ENCODE data around the gene PRSS8. TPM values are rescaled to one million over a fixed set of nuclear protein-coding genes. Genes with fewer than 3 reads are reported as not detected.

The PRSS8 gene
- total RNA-seq, 2 experiments from 2014 or later: not detected

GRCh38 chr16:31134091-31134571, 1.4 kb downstream of the PRSS8 start:
- no peaks in the 10 kb centered on the region for H3K9me3 Mint-ChIP-seq (ENCODE audit: insufficient read depth)
- H3K36me3 Mint-ChIP-seq (ENCODE audit: low read depth): peaks cover 7% of the 10 kb centered on the region
- no peaks in the 10 kb centered on the region for H3K4me1 Mint-ChIP-seq (ENCODE audit: low read depth)
- no peak overlapping the region for H3K27ac Mint-ChIP-seq
- no peaks in the 10 kb centered on the region for H3K27me3 Mint-ChIP-seq (ENCODE audit: low read depth)
- H3K4me3 Mint-ChIP-seq: no peak overlapping the region
- ATAC-seq: no peak
- ChIA-PET CTCF (no interaction called here), POLR2A (interaction anchor here (1.6 kb wide), 1 partner anchor 17 kb away, joined by 4 read pairs; the partner anchor contains the start of gene KAT8)
- DNase-seq: no peak

DNA sequence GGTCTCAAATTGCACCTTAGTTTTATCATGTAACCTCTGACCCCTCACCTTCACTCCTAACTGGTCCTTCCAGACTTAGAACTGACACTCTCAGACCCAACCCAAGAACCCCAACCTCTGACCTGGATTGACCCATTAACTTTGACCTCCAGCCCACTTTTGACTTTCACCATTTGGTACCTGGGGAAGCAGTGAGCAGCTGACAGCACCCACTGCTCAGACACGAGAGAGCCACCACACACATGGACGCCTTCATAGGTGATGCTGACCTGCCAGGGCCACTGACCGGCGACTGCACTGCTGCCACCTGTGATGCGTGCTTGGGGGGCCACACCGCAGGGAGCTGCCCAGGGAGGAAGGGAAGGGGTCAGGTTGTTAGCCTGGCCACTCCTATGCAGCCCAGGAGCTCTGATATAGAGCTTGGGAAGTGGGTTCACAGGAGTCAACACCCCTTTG, 2.5 kb downstream of the PRSS8 start:
- peaks cover 5% of the 10 kb centered on the region for H3K4me1 Mint-ChIP-seq (ENCODE audit: low read depth)
- H3K4me3 Mint-ChIP-seq: no peak overlapping the region
- H3K9me3 Mint-ChIP-seq (ENCODE audit: insufficient read depth): no peaks in the 10 kb centered on the region
- ChIA-PET POLR2A (no interaction called here), CTCF (interaction anchor here (1.0 kb wide), 1 partner anchor 9 kb away, joined by 3 read pairs; no protein-coding TSS in a partner anchor)
- H3K27ac Mint-ChIP-seq: no peak overlapping the region
- H3K36me3 Mint-ChIP-seq (ENCODE audit: low read depth): peaks cover 13% of the 10 kb centered on the region
- no peaks in the 10 kb centered on the region for H3K27me3 Mint-ChIP-seq (ENCODE audit: low read depth)
- DNase-seq: no peak
- no peak for ATAC-seq

DNA sequence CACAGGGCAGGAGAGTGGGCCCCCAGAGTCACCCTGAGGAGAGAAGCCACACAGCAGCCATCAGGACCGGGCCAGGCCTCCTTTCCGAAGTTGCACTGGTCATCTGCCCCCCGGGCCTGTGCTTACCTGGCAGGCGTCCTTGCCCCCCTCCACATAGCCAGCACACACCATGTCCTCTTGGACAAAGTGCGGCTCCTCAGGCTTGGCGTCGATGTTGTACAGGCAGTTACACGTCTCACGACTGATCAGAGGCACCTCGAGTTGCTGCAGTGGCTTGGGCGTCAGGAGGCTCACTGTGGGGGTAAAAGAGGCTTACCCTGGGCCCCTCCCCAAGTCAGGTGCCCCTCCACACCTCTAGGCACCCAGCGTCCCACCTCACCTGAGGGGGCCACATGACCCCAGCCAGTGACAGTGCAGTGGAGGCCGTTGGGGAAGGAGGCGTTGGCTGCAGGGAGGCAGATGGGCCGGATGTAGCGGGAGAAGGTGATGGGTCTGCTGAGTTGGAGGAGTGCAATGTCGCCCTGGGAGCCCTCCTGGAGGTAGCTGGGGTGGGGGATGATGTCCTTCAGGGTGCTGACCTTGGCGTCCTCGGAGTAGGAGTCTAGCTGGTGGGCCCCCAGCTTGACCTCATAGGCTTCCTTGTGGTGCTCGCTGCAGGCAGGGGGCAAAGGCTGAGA, 3.1 kb downstream of the PRSS8 start:
- H3K27ac Mint-ChIP-seq: no peak overlapping the region
- POLR2A ChIA-PET: interaction anchor here (1.4 kb wide), 1 partner anchor 48 kb away, joined by 6 read pairs; the partner anchor contains the start of gene FUS
- CTCF ChIA-PET: interaction anchor here (1.0 to 1.3 kb wide), 2 partner anchors 10 kb away, joined by 3 read pairs; no protein-coding TSS in a partner anchor
- no peak for DNase-seq
- H3K27me3 Mint-ChIP-seq (ENCODE audit: low read depth): no peaks in the 10 kb centered on the region
- no peaks in the 10 kb centered on the region for H3K9me3 Mint-ChIP-seq (ENCODE audit: insufficient read depth)
- peaks cover 18% of the 10 kb centered on the region for H3K36me3 Mint-ChIP-seq (ENCODE audit: low read depth)
- no peak for ATAC-seq
- no peak overlapping the region for H3K4me3 Mint-ChIP-seq
- H3K4me1 Mint-ChIP-seq (ENCODE audit: low read depth): peaks cover 5% of the 10 kb centered on the region

GRCh38 chr16:31131841-31132271, 3.7 kb downstream of the PRSS8 start:
- no peak overlapping the region for H3K27ac Mint-ChIP-seq
- H3K27me3 Mint-ChIP-seq (ENCODE audit: low read depth): no peaks in the 10 kb centered on the region
- POLR2A ChIA-PET: interaction anchor here (1.4 kb wide), 1 partner anchor 48 kb away, joined by 6 read pairs; the partner anchor contains the start of gene FUS
- no peaks in the 10 kb centered on the region for H3K9me3 Mint-ChIP-seq (ENCODE audit: insufficient read depth)
- H3K4me3 Mint-ChIP-seq: no peak overlapping the region
- H3K36me3 Mint-ChIP-seq (ENCODE audit: low read depth): peaks cover 18% of the 10 kb centered on the region
- CTCF ChIA-PET: interaction anchor here (1.3 kb wide), 1 partner anchor 10 kb away, joined by 3 read pairs; no protein-coding TSS in a partner anchor
- ATAC-seq: no peak
- H3K4me1 Mint-ChIP-seq (ENCODE audit: low read depth): peaks cover 5% of the 10 kb centered on the region
- DNase-seq: no peak

DNA sequence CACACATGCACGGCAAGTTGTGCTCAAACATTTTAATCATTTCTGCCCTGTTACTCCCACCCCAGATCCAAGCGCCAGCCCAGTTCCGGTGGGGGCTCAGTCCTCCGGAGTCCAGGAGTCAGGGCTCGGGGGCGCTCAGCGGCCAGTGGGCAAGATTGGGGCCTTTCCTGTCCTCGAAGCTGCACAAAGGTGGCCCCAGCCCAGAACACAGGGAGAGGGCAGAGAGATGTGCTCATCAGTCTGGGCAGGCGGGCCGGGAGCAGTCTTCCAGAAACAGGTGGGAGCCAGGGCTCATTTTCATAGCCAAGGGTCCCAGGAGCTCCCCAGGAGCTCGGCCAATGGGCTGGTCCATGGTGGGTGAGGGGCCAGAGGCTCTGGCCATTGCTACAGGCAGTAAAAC, 4.1 kb downstream of the PRSS8 start:
- CTCF ChIA-PET: interaction anchor here (1.3 kb wide), 1 partner anchor 11 kb away, joined by 3 read pairs; no protein-coding TSS in a partner anchor
- Mint-ChIP-seq H3K27me3 (ENCODE audit: low read depth) (no peaks in the 10 kb centered on the region), H3K36me3 (ENCODE audit: low read depth) (peaks cover 18% of the 10 kb centered on the region), H3K27ac (no peak overlapping the region), H3K4me3 (no peak overlapping the region), H3K4me1 (ENCODE audit: low read depth) (peaks cover 5% of the 10 kb centered on the region), H3K9me3 (ENCODE audit: insufficient read depth) (no peaks in the 10 kb centered on the region)
- POLR2A ChIA-PET: interaction anchor here (1.4 kb wide), 1 partner anchor 49 kb away, joined by 6 read pairs; the partner anchor contains the start of gene FUS
- ATAC-seq (no peak), DNase-seq (no peak)

GRCh38 chr16:31130899-31131298, 4.6 kb downstream of the PRSS8 start:
- H3K27ac Mint-ChIP-seq: no peak overlapping the region
- no peaks in the 10 kb centered on the region for H3K9me3 Mint-ChIP-seq (ENCODE audit: insufficient read depth)
- POLR2A ChIA-PET: interaction anchor here (1.3 to 1.4 kb wide), 2 partner anchors 49 kb away, joined by 3 to 6 read pairs; partner anchors contain the start of gene FUS
- peaks cover 5% of the 10 kb centered on the region for H3K4me1 Mint-ChIP-seq (ENCODE audit: low read depth)
- ATAC-seq: no peak
- H3K27me3 Mint-ChIP-seq (ENCODE audit: low read depth): no peaks in the 10 kb centered on the region
- CTCF ChIA-PET: interaction anchor here (3.2 kb wide), 1 partner anchor 11 kb away, joined by 16 read pairs; no protein-coding TSS in a partner anchor
- DNase-seq: no peak
- H3K4me3 Mint-ChIP-seq: no peak overlapping the region
- peaks cover 20% of the 10 kb centered on the region for H3K36me3 Mint-ChIP-seq (ENCODE audit: low read depth)

DNA sequence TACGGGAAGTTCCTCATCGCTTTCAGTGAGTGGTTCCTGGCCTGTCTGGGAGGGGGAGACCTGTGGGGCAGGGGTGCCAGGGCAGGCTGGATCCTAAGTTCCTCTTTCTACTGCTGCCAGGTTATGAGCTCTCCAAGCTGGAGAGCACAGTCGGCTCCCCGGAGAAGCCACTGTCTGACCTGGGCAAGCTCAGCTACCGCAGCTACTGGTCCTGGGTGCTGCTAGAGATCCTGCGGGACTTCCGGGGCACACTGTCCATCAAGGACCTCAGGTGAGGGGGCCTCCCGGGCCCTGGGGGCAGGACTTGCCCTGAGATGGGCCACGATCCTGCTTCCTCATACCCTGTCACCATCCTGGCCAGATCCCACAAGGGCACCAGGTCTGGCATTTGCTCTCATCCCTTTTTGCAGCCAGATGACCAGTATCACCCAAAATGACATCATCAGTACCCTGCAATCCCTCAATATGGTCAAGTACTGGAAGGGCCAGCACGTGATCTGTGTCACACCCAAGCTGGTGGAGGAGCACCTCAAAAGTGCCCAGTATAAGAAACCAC, 5.1 kb downstream of the PRSS8 start:
- ChIA-PET CTCF (interaction anchor here (3.2 kb wide), 1 partner anchor 12 kb away, joined by 16 read pairs; no protein-coding TSS in a partner anchor), POLR2A (interaction anchor here (1.3 kb wide), 1 partner anchor 50 kb away, joined by 3 read pairs; the partner anchor contains the start of gene FUS)
- H3K36me3 Mint-ChIP-seq (ENCODE audit: low read depth): peaks cover 20% of the 10 kb centered on the region

DNA sequence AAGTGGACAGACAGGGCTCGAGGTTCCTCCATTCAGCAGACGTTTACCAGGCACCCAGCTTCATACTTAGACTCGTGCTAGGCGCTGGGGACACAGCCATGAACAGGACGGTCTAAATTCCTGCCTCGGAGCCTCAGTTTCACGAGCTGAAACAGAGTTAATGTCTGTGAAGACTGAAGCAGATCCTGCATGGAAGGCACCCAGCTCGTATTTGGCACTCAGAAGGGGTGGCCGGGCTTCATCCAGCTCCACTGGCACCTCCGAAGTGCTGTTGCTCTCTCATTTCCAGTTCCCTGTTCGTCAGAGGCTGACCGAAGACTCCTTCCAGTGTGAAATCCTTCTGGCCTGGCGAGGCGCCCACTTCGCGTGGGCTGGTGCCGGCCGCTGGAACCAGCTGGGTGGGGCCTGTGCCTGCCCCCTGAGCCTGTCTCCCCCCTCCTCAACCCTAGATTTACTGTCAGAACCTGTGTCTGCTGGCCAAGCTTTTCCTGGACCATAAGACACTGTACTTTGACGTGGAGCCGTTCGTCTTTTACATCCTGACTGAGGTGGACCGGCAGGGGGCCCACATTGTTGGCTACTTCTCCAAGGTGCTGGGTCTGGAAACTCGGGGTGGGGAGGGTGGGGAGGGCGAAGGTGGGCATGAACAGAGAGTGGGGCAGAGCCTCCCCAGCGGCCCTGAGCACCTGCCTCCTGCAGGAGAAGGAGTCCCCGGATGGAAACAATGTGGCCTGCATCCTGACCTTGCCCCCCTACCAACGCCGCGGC, 5.8 kb downstream of the PRSS8 start:
- POLR2A ChIA-PET: interaction anchor here (0.6 to 1.3 kb wide), 2 partner anchors 8 to 50 kb away, joined by 3 read pairs; partner anchors contain the start of gene FUS
- DNase-seq: no peak
- Mint-ChIP-seq H3K9me3 (ENCODE audit: insufficient read depth) (no peaks in the 10 kb centered on the region), H3K4me3 (no peak overlapping the region), H3K27me3 (ENCODE audit: low read depth) (no peaks in the 10 kb centered on the region), H3K27ac (no peak overlapping the region), H3K4me1 (ENCODE audit: low read depth) (peaks cover 5% of the 10 kb centered on the region), H3K36me3 (ENCODE audit: low read depth) (peaks cover 22% of the 10 kb centered on the region)
- CTCF ChIA-PET: interaction anchor here (3.2 kb wide), 1 partner anchor 13 kb away, joined by 16 read pairs; no protein-coding TSS in a partner anchor
- ATAC-seq: no peak

More for the DNA sequence above, 5.1 kb downstream of the PRSS8 start:
- Mint-ChIP-seq H3K4me1 (ENCODE audit: low read depth) (peaks cover 5% of the 10 kb centered on the region), H3K4me3 (no peak overlapping the region), H3K27ac (no peak overlapping the region), H3K9me3 (ENCODE audit: insufficient read depth) (no peaks in the 10 kb centered on the region), H3K27me3 (ENCODE audit: low read depth) (no peaks in the 10 kb centered on the region)
- no peak for ATAC-seq
- DNase-seq: no peak

- CTCF ChIA-PET: interaction anchor here (1.1 to 3.2 kb wide), 2 partner anchors 10 to 13 kb away, joined by 3 to 16 read pairs; no protein-coding TSS in a partner anchor
Measured at GRCh38 chr16:31128711-31129567, 6.6 kb downstream of the PRSS8 start.

DNA sequence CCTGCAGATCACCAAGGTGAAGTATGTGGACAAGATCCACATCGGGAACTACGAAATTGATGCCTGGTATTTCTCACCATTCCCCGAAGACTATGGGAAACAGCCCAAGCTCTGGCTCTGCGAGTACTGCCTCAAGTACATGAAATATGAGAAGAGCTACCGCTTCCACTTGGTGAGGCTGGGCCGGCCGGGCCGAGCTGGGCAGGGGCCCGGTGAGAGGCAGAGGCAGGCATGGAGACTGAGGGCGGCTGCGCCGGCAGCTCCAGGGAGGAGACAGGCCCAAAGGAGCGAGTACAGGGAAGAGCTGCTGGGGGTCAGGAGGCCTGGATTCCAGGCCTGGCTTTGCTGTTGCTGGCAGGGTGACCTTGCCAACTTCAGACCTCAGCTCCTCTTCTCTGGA, 8.3 kb downstream of the PRSS8 start:
- ChIA-PET POLR2A (interaction anchor here (0.5 to 1.9 kb wide), 4 partner anchors 8 to 53 kb away, joined by 3 to 6 read pairs (median 4); partner anchors contain the start of genes FUS and KAT8), CTCF (interaction anchor here (1.5 kb wide), 1 partner anchor 15 kb away, joined by 8 read pairs; no protein-coding TSS in a partner anchor)
- Mint-ChIP-seq H3K27me3 (ENCODE audit: low read depth) (no peaks in the 10 kb centered on the region), H3K36me3 (ENCODE audit: low read depth) (peaks cover 24% of the 10 kb centered on the region), H3K9me3 (ENCODE audit: insufficient read depth) (no peaks in the 10 kb centered on the region), H3K27ac (peak overlapping the region; percentile 43), H3K4me1 (ENCODE audit: low read depth) (peaks cover 5% of the 10 kb centered on the region), H3K4me3 (no peak overlapping the region)
- no peak for DNase-seq
- ATAC-seq: no peak

More at GRCh38 chr16:31128711-31129567, 6.6 kb downstream of the PRSS8 start:
- no peaks in the 10 kb centered on the region for H3K27me3 Mint-ChIP-seq (ENCODE audit: low read depth)
- no peak overlapping the region for H3K4me3 Mint-ChIP-seq
- DNase-seq: no peak
- no peak for ATAC-seq
- H3K4me1 Mint-ChIP-seq (ENCODE audit: low read depth): peaks cover 5% of the 10 kb centered on the region
- no peaks in the 10 kb centered on the region for H3K9me3 Mint-ChIP-seq (ENCODE audit: insufficient read depth)
- POLR2A ChIA-PET: interaction anchor here (0.6 to 1.9 kb wide), 2 partner anchors 7 to 11 kb away, joined by 3 to 6 read pairs; partner anchors contain the start of gene KAT8
- H3K36me3 Mint-ChIP-seq (ENCODE audit: low read depth): peaks cover 22% of the 10 kb centered on the region
- H3K27ac Mint-ChIP-seq: peak overlapping the region; percentile 76
